Measurements from ENCODE around the gene TSC22D1. TPM values are rescaled to one million over a fixed set of nuclear protein-coding genes. Genes with fewer than 3 reads are reported as not detected.

TSC22D1 gene
- total RNA-seq, 1 donor from 2014 or later, result 97.7 TPM

- peak; percentile 36 to 57 (median 37) for TF ChIP-seq CTCF (IDR thresholded peaks at IDR 0.05)
- peak overlapping the region in 1 of 2 donors; percentile 5 for H3K27ac ChIP-seq
- no peak overlapping the region for H3K4me3 ChIP-seq
- no peaks in the 10 kb centered on the region for H3K27me3 ChIP-seq
- intact Hi-C loops (cut with DNase I), result loop anchor here (5.0 kb wide), 1 partner anchor 564 kb away; no protein-coding TSS in a partner anchor
- no peaks in the 10 kb centered on the region for H3K9me3 ChIP-seq
- DNase-seq (ENCODE audit: low spot score in 2 of 2), result no peak
- H3K4me1 ChIP-seq, result peaks cover 0 to 14% of the 10 kb centered on the region in 2 donors
- H3K36me3 ChIP-seq, result no peaks in the 10 kb centered on the region
Measured at GRCh38 chr13:44470638-44471562, 105.2 kb downstream of the TSC22D1 start.

GRCh38 chr13:44468874-44469273, 107.3 kb downstream of the TSC22D1 start:
- Histone ChIP-seq H3K4me1 (peaks cover 0 to 5% of the 10 kb centered on the region in 2 donors), H3K27me3 (no peaks in the 10 kb centered on the region), H3K27ac (no peak overlapping the region), H3K4me3 (no peak overlapping the region), H3K9me3 (no peaks in the 10 kb centered on the region), H3K36me3 (no peaks in the 10 kb centered on the region)
- TF ChIP-seq CTCF (IDR thresholded peaks at IDR 0.05), result no peak
- intact Hi-C loops (cut with DNase I), result no loop called here
- DNase-seq (ENCODE audit: low spot score in 2 of 2), result no peak

GRCh38 chr13:44465318-44465717, 110.8 kb downstream of the TSC22D1 start:
- no peaks in the 10 kb centered on the region for H3K4me1 ChIP-seq
- H3K27me3 ChIP-seq, result no peaks in the 10 kb centered on the region
- no peak for TF ChIP-seq CTCF (IDR thresholded peaks at IDR 0.05)
- H3K27ac ChIP-seq, result no peak overlapping the region
- H3K4me3 ChIP-seq, result no peak overlapping the region
- DNase-seq (ENCODE audit: low spot score in 2 of 2), result no peak
- H3K9me3 ChIP-seq, result no peaks in the 10 kb centered on the region
- intact Hi-C loops (cut with DNase I), result no loop called here
- H3K36me3 ChIP-seq, result no peaks in the 10 kb centered on the region

GRCh38 chr13:44464471-44464870, 111.7 kb downstream of the TSC22D1 start:
- intact Hi-C loops (cut with DNase I), result no loop called here
- no peak for TF ChIP-seq CTCF (IDR thresholded peaks at IDR 0.05)
- Histone ChIP-seq H3K27ac (no peak overlapping the region), H3K4me3 (no peak overlapping the region), H3K4me1 (no peaks in the 10 kb centered on the region), H3K27me3 (no peaks in the 10 kb centered on the region), H3K36me3 (no peaks in the 10 kb centered on the region), H3K9me3 (no peaks in the 10 kb centered on the region)
- DNase-seq (ENCODE audit: low spot score in 2 of 2), result no peak

GRCh38 chr13:44463759-44464158, 112.4 kb downstream of the TSC22D1 start:
- H3K27me3 ChIP-seq, result no peaks in the 10 kb centered on the region
- intact Hi-C loops (cut with DNase I), result no loop called here
- TF ChIP-seq CTCF (IDR thresholded peaks at IDR 0.05), result no peak
- H3K4me1 ChIP-seq, result no peaks in the 10 kb centered on the region
- H3K9me3 ChIP-seq, result no peaks in the 10 kb centered on the region
- H3K36me3 ChIP-seq, result no peaks in the 10 kb centered on the region
- H3K27ac ChIP-seq, result no peak overlapping the region
- H3K4me3 ChIP-seq, result no peak overlapping the region
- DNase-seq (ENCODE audit: low spot score in 2 of 2), result no peak
